ENCODE measurements around the gene CFTR. TPM values are rescaled to one million over a fixed set of nuclear protein-coding genes. Genes with fewer than 3 reads are reported as not detected.

Gene CFTR
- total and polyA plus RNA-seq, 2 of the 4 experiments (the other 2 are of a cell fraction) = 0.18 to 0.21 TPM

GRCh38 chr7:117446220-117446815 is 33.5 kb upstream of the CFTR start:
- no TSS peak for BruUV-seq (replicated peaks)

More at GRCh38 chr7:117446220-117446815, 33.5 kb upstream of the CFTR start:
- ChIA-PET POLR2A (ENCODE audit: unreplicated experiment) (no interaction called here), CTCF (interaction anchor here (0.6 kb wide), 1 partner anchor 286 kb away, joined by 3 read pairs; no protein-coding TSS in a partner anchor)
- Histone ChIP-seq H3K36me3 (ENCODE audit: control insufficient read depth, insufficient read depth, low read length) (no peaks in the 10 kb centered on the region), H3K9ac (ENCODE audit: low read depth, low read length) (no peak overlapping the region), H3K4me2 (ENCODE audit: low read depth, low read length) (no peak overlapping the region), H3K14ac (replicated peaks; ENCODE audit: low read depth, low read length) (no peak overlapping the region), H4K8ac (ENCODE audit: low read depth in 2 of 2, low read length in 2 of 2) (no peak overlapping the region), H4K5ac (ENCODE audit: low read depth, low read length) (no peak overlapping the region), H2BK120ac (ENCODE audit: low read depth, low read length) (no peak overlapping the region), H4K91ac (ENCODE audit: insufficient read depth, low read depth, low read length) (no peak overlapping the region), H3K18ac (ENCODE audit: low read depth, low read length) (no peak overlapping the region), H2AK5ac (ENCODE audit: low read depth, low read length) (no peak overlapping the region), H3K23ac (ENCODE audit: low read depth, low read length) (no peak overlapping the region), H3K4me1 (ENCODE audit: control insufficient read depth, insufficient read depth, low read length) (no peaks in the 10 kb centered on the region), H2AK9ac (replicated peaks; ENCODE audit: low read depth, low read length, poor library complexity) (no peak overlapping the region), H3K9me3 (ENCODE audit: control insufficient read depth, insufficient read depth, low read length) (no peaks in the 10 kb centered on the region), H2BK5ac (ENCODE audit: low read depth, low read length, poor library complexity, severe bottlenecking) (no peak overlapping the region), H2BK20ac (ENCODE audit: low read depth, low read length) (no peak overlapping the region), H3K9me1 (ENCODE audit: insufficient read depth, low read length) (no peaks in the 10 kb centered on the region), H3K56ac (ENCODE audit: extremely low read depth, insufficient read depth, low read length) (no peak overlapping the region), H4K20me1 (ENCODE audit: insufficient read depth, low read length) (no peaks in the 10 kb centered on the region), H2BK15ac (ENCODE audit: low read depth, low read length) (no peak overlapping the region), H3K4me3 (ENCODE audit: insufficient read depth, low read depth, low read length) (no peak overlapping the region), H3K27me3 (ENCODE audit: control insufficient read depth, insufficient read depth, low read length) (no peaks in the 10 kb centered on the region), H2AFZ (replicated peaks; ENCODE audit: low read length, poor library complexity) (no peak overlapping the region), H3K27ac (ENCODE audit: insufficient read depth, low read length) (no peak overlapping the region), H3K4ac (ENCODE audit: low read depth, low read length) (no peak overlapping the region), H3K79me1 (ENCODE audit: low read depth in 1 of 2, low read length in 2 of 2) (no peaks in the 10 kb centered on the region)
- no peak for ATAC-seq (ENCODE audit: low read depth)
- DNase-seq = no peak
- in situ Hi-C loops (cut with MboI; ENCODE audit: low sequenced_read_pairs) (no loop called here), dilution Hi-C loops (cut with HindIII; ENCODE audit: low sequenced_read_pairs, unreplicated experiment) (no loop called here), intact Hi-C loops (cut with micrococcal nuclease) (no loop called here)
- TF ChIP-seq CHD1 (IDR thresholded peaks at IDR 0.05; ENCODE audit: low read depth, low read length) (no peak), ELK1 (IDR thresholded peaks at IDR 0.05; ENCODE audit: borderline replicate concordance, low read depth, low read length) (no peak), MAZ (IDR thresholded peaks at IDR 0.05; ENCODE audit: borderline replicate concordance, low read depth, low read length) (no peak), SMC3 (IDR thresholded peaks at IDR 0.05; ENCODE audit: low read depth, low read length) (no peak), CTCF (conservative IDR thresholded peaks at IDR 0.05; ENCODE audit: low read depth, low read length) (no peak), POLR2A (IDR thresholded peaks at IDR 0.05; ENCODE audit: low read depth, low read length) (no peak), MAFK (IDR thresholded peaks at IDR 0.05; ENCODE audit: low read depth, low read length) (no peak), CEBPB (IDR thresholded peaks at IDR 0.05; ENCODE audit: low read depth, low read length) (no peak), USF2 (IDR thresholded peaks at IDR 0.05; ENCODE audit: low read depth, low read length) (no peak), RFX5 (IDR thresholded peaks at IDR 0.05; ENCODE audit: low read depth, low read length) (no peak), MXI1 (IDR thresholded peaks at IDR 0.05; ENCODE audit: borderline replicate concordance, low read depth, low read length) (no peak)
- WGBS, 2 experiments (ENCODE audit: extremely low coverage in 2 of 2, insufficient read length in 1 of 2) = no CpG with 5 or more reads among the region's 4 CpGs
